Esophagus squamous epithelium (tissue), 4 donors: ENCODE results near the gene FKBP14.

Source experiments
- POLR2A ChIP-seq, 4 donors: fragments of 450-650 bp; IDR thresholded peaks; one replicate each; pipeline ENCODE4 v1.6.1; 2017; ENCODE audit warnings: antibody characterized with exemption in 4 of 4, mild to moderate bottlenecking in 4 of 4, moderate library complexity in 3 of 4
- TF ChIP-seq, protein P1 (sequence below), 6 experiments: fragments of 450-650 bp in 4 of 6; fragments of 200-600 bp in 2 of 6; sonication (generic) in 2 of 6; IDR thresholded peaks; one replicate each; pipeline ENCODE4 v1.5.1; 2016 to 2019; ENCODE audit warnings: antibody characterized with exemption in 6 of 6, mild to moderate bottlenecking in 4 of 6, moderate library complexity in 4 of 6

DNA sequence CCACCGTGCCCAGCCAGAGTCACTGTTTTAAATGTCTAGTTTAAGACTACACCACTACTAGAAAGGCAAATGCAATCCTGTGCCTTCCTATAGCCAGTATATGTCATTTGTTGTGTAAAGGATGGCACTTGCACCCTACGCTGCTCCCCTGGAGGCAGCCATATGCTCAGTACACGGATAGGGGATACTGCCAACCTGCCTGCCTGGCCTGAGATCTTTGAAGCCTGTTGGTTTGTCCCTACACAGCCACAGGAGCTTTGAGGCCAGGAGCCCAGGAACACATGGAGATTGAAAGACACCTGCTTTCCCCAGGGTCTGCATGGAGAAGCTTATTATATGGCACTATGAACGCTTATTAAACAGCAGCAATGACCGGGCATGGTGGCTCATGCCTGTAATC is 34.6 kb downstream of the FKBP14 start:
- TF ChIP-seq, protein P1, sequence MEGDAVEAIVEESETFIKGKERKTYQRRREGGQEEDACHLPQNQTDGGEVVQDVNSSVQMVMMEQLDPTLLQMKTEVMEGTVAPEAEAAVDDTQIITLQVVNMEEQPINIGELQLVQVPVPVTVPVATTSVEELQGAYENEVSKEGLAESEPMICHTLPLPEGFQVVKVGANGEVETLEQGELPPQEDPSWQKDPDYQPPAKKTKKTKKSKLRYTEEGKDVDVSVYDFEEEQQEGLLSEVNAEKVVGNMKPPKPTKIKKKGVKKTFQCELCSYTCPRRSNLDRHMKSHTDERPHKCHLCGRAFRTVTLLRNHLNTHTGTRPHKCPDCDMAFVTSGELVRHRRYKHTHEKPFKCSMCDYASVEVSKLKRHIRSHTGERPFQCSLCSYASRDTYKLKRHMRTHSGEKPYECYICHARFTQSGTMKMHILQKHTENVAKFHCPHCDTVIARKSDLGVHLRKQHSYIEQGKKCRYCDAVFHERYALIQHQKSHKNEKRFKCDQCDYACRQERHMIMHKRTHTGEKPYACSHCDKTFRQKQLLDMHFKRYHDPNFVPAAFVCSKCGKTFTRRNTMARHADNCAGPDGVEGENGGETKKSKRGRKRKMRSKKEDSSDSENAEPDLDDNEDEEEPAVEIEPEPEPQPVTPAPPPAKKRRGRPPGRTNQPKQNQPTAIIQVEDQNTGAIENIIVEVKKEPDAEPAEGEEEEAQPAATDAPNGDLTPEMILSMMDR (IDR thresholded peaks at IDR 0.05) = no peak
- no peak for TF ChIP-seq POLR2A (IDR thresholded peaks at IDR 0.05)
